ENCODE results near the gene POLL. TPM values are rescaled to one million over a fixed set of nuclear protein-coding genes. Genes with fewer than 3 reads are reported as not detected.

Gene POLL
- total RNA-seq, 1 experiment from 2014 or later, result 27.2 TPM

DNA sequence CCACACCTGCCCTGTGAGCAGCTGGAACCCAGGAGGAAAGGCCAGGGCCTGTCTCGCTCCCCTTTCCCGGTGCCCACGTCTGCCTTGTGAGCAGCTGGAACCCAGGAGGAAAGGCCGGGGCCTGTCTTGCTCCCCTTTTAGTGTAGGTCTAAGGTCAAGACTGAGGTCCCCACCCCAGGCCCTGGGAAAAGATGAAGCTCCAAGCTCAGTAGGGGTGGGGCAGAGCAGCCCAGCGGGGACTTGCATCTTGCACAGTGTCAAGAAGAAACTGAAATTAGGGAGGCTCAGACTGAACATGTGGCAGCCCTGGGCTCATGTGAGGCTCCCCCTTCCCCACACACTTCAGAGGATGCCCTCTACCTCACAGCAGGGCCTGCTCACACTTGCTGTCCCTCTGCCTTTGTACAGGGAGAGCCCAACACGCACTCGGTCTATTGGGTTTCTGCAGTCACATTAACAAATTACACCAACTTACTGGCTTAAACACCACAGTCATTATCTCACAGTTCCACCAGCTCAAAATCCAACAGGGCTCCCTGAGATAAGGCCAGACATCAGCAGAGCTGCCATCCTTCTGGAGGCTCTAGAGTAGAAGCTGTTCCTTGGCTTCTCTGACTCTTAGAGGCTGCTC is 12.4 kb downstream of the POLL start:
- Histone ChIP-seq H3K27me3 (replicated peaks; ENCODE audit: insufficient read depth, low read depth, low read length, poor library complexity) (no peaks in the 10 kb centered on the region), H3K4me1 (ENCODE audit: insufficient read depth, low read length, poor library complexity, severe bottlenecking) (peaks cover 16% of the 10 kb centered on the region), H3K4me3 (ENCODE audit: low read depth, low read length, poor library complexity, severe bottlenecking) (no peak overlapping the region), H3K36me3 (ENCODE audit: insufficient read depth, low read length, poor library complexity, severe bottlenecking) (no peaks in the 10 kb centered on the region), H3K27ac (ENCODE audit: low read depth, low read length, poor library complexity, severe bottlenecking) (no peak overlapping the region), H3K9me3 (ENCODE audit: low read depth, low read length, poor library complexity, severe bottlenecking) (peaks cover 8% of the 10 kb centered on the region)
- intact Hi-C loops (cut with micrococcal nuclease; ENCODE audit: unreplicated experiment), result no loop called here
- TF ChIP-seq, protein P1, sequence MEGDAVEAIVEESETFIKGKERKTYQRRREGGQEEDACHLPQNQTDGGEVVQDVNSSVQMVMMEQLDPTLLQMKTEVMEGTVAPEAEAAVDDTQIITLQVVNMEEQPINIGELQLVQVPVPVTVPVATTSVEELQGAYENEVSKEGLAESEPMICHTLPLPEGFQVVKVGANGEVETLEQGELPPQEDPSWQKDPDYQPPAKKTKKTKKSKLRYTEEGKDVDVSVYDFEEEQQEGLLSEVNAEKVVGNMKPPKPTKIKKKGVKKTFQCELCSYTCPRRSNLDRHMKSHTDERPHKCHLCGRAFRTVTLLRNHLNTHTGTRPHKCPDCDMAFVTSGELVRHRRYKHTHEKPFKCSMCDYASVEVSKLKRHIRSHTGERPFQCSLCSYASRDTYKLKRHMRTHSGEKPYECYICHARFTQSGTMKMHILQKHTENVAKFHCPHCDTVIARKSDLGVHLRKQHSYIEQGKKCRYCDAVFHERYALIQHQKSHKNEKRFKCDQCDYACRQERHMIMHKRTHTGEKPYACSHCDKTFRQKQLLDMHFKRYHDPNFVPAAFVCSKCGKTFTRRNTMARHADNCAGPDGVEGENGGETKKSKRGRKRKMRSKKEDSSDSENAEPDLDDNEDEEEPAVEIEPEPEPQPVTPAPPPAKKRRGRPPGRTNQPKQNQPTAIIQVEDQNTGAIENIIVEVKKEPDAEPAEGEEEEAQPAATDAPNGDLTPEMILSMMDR (conservative IDR thresholded peaks at IDR 0.05; ENCODE audit: low read depth, low read length), result no peak
- no peak for TF ChIP-seq EZH2 (IDR thresholded peaks at IDR 0.05; ENCODE audit: borderline replicate concordance, low read depth, low read length, poor library complexity, severe bottlenecking)
- DNase-seq (ENCODE audit: low spot score), result no peak
- CTCF ChIA-PET, result interaction anchor here (0.8 kb wide), 1 partner anchor 27 kb away, joined by 3 read pairs; no protein-coding TSS in a partner anchor
- no TSS peak for BruUV-seq (replicated peaks)
- POLR2A ChIA-PET (ENCODE audit: low non-redundant PET), result no interaction called here

DNA sequence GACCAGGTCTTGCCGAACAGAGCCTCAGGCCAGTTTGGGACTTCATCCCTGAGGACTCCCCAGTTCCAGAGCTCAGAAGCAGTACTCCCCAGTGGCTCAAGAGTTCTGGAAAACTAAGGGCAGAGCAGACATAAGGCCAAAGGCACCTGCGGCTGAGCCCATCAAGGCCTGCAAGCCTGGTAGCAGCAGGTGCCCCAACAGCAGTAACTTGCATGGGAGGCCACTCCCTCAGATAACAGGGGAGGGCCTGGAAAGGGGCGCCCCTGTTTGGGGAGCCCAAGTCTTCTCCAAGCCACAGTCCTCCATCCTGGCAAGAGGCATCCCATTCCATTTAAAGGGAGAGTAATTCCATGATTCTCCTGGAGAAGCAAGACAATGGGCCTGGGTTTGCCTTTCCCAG is 13.0 kb downstream of the POLL start:
- no peaks in the 10 kb centered on the region for H3K36me3 ChIP-seq (ENCODE audit: insufficient read depth, low read length, poor library complexity, severe bottlenecking)
- intact Hi-C loops (cut with micrococcal nuclease; ENCODE audit: unreplicated experiment), result no loop called here
- DNase-seq (ENCODE audit: low spot score), result no peak
- BruUV-seq (replicated peaks), result no TSS peak
- H3K27ac ChIP-seq (ENCODE audit: low read depth, low read length, poor library complexity, severe bottlenecking), result no peak overlapping the region
- CTCF ChIA-PET, result no interaction called here
- POLR2A ChIA-PET (ENCODE audit: low non-redundant PET), result no interaction called here
- peaks cover 20% of the 10 kb centered on the region for H3K4me1 ChIP-seq (ENCODE audit: insufficient read depth, low read length, poor library complexity, severe bottlenecking)
- H3K27me3 ChIP-seq (replicated peaks; ENCODE audit: insufficient read depth, low read depth, low read length, poor library complexity), result no peaks in the 10 kb centered on the region
- H3K9me3 ChIP-seq (ENCODE audit: low read depth, low read length, poor library complexity, severe bottlenecking), result peaks cover 8% of the 10 kb centered on the region
- TF ChIP-seq, protein P1 (conservative IDR thresholded peaks at IDR 0.05; ENCODE audit: low read depth, low read length), result no peak
- TF ChIP-seq EZH2 (IDR thresholded peaks at IDR 0.05; ENCODE audit: borderline replicate concordance, low read depth, low read length, poor library complexity, severe bottlenecking), result no peak
- H3K4me3 ChIP-seq (ENCODE audit: low read depth, low read length, poor library complexity, severe bottlenecking), result no peak overlapping the region

DNA sequence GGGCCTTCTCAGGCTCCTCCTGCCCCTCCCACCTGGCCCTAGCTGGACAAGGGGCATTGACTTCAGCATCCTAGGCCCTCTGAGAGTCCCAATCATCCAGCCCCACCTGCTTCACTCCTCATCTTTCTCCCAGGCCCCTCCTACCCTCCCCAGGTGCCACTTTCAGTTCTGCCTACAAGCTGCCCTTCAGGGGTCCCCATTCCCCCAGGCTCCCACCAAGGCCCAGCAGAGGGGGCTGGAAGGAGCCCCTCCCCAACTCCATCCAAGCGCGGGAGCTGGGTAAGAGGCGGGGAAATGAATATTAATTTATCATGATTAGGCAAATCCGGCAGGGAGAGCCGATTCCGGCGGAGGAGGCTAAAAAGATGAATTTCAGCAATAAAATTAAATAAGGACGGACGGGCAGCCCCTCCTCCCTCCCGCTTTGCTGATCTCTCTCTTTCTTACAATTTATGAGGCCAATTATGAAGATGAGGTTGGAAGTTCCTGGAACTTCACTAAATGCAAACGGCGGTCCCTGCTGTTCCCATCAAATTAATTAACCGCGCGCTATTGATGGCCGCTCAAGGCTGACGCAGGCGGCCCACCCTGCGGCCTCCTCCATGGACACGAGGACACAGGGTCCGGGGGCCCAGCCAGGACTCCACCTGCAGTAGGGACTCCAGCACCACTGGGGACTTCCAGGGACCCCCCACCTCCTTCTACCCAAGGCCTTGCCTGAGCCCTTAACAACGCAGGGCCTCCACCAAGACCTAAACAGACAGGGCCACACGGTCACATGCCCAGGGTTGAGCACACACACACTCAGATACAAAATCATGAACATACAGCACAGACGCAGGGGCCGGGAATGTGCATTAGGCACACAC is 13.9 kb downstream of the POLL start:
- BruUV-seq (replicated peaks), result no TSS peak
- POLR2A ChIA-PET (ENCODE audit: low non-redundant PET), result no interaction called here
- DNase-seq (ENCODE audit: low spot score), result peak; percentile 33
- Histone ChIP-seq H3K9me3 (ENCODE audit: low read depth, low read length, poor library complexity, severe bottlenecking) (peaks cover 8% of the 10 kb centered on the region), H3K27ac (ENCODE audit: low read depth, low read length, poor library complexity, severe bottlenecking) (peak overlapping the region; percentile 28), H3K27me3 (replicated peaks; ENCODE audit: insufficient read depth, low read depth, low read length, poor library complexity) (no peaks in the 10 kb centered on the region), H3K36me3 (ENCODE audit: insufficient read depth, low read length, poor library complexity, severe bottlenecking) (no peaks in the 10 kb centered on the region), H3K4me1 (ENCODE audit: insufficient read depth, low read length, poor library complexity, severe bottlenecking) (peaks cover 28% of the 10 kb centered on the region), H3K4me3 (ENCODE audit: low read depth, low read length, poor library complexity, severe bottlenecking) (no peak overlapping the region)
- intact Hi-C loops (cut with micrococcal nuclease; ENCODE audit: unreplicated experiment), result loop anchor here (5.0 kb wide), 2 partner anchors 272 to 412 kb away; no protein-coding TSS in a partner anchor
- CTCF ChIA-PET, result interaction anchor here (1.2 kb wide), 1 partner anchor 360 kb away, joined by 3 read pairs; no protein-coding TSS in a partner anchor
- TF ChIP-seq, protein P1 (conservative IDR thresholded peaks at IDR 0.05; ENCODE audit: low read depth, low read length), result no peak
- no peak for TF ChIP-seq EZH2 (IDR thresholded peaks at IDR 0.05; ENCODE audit: borderline replicate concordance, low read depth, low read length, poor library complexity, severe bottlenecking)
